ENCODE data around the gene NOTCH2. TPM values are rescaled to one million over a fixed set of nuclear protein-coding genes. Genes with fewer than 3 reads are reported as not detected.
"Not testable (repeated sequence)": the region's sequence is repeated elsewhere in the genome, so short reads cannot be mapped to it uniquely, and the experiment has no call there.

NOTCH2 gene
- total RNA-seq (2014; rRNA removed; shearing (Covaris generic)) = 24.4 and 25.0 TPM in 2 replicates
- polyA plus RNA-seq (2014; cell fraction: nucleus; rRNA removed) = 12.8 and 16.4 TPM in 2 replicates

- DNase-seq (ENCODE audit: extremely low read depth, low read depth) = not testable (repeated sequence)
Observed at GRCh38 chr1:120069067-120069919, at the start of gene NOTCH2. NOTCH2 (minus strand) TSS chr1:120069662; CDS start chr1:120069406, 256 bp downstream.

- DNase-seq (ENCODE audit: extremely low read depth, low read depth) = not testable (repeated sequence)
Observed at GRCh38 chr1:120117371-120118177, 48.1 kb upstream of the NOTCH2 start.

GRCh38 chr1:120116094-120116493, 46.6 kb upstream of the NOTCH2 start:
- not testable (repeated sequence) for DNase-seq (ENCODE audit: extremely low read depth, low read depth)

GRCh38 chr1:120113134-120113533, 43.7 kb upstream of the NOTCH2 start:
- not testable (repeated sequence) for DNase-seq (ENCODE audit: extremely low read depth, low read depth)

GRCh38 chr1:120112212-120112611, 42.8 kb upstream of the NOTCH2 start:
- DNase-seq (ENCODE audit: extremely low read depth, low read depth) = not testable (repeated sequence)

- DNase-seq (ENCODE audit: extremely low read depth, low read depth) = not testable (repeated sequence)
Observed at GRCh38 chr1:120111771-120112170, 42.3 kb upstream of the NOTCH2 start.

GRCh38 chr1:120111008-120111407, 41.5 kb upstream of the NOTCH2 start:
- DNase-seq (ENCODE audit: extremely low read depth, low read depth) = not testable (repeated sequence)

GRCh38 chr1:120109656-120110055, 40.2 kb upstream of the NOTCH2 start:
- not testable (repeated sequence) for DNase-seq (ENCODE audit: extremely low read depth, low read depth)

- not testable (repeated sequence) for DNase-seq (ENCODE audit: extremely low read depth, low read depth)
Observed at GRCh38 chr1:120109180-120109579, 39.7 kb upstream of the NOTCH2 start.

GRCh38 chr1:120105288-120105687, 35.8 kb upstream of the NOTCH2 start:
- not testable (repeated sequence) for DNase-seq (ENCODE audit: extremely low read depth, low read depth)

GRCh38 chr1:120103768-120104167, 34.3 kb upstream of the NOTCH2 start:
- DNase-seq (ENCODE audit: extremely low read depth, low read depth) = not testable (repeated sequence)

GRCh38 chr1:120101593-120101992, 32.1 kb upstream of the NOTCH2 start:
- DNase-seq (ENCODE audit: extremely low read depth, low read depth) = not testable (repeated sequence)

- not testable (repeated sequence) for DNase-seq (ENCODE audit: extremely low read depth, low read depth)
Observed at GRCh38 chr1:120100590-120100989, 31.1 kb upstream of the NOTCH2 start.

- DNase-seq (ENCODE audit: extremely low read depth, low read depth) = not testable (repeated sequence)
Observed at GRCh38 chr1:120098986-120099759, 29.7 kb upstream of the NOTCH2 start.

GRCh38 chr1:120096981-120097545, 27.6 kb upstream of the NOTCH2 start:
- not testable (repeated sequence) for DNase-seq (ENCODE audit: extremely low read depth, low read depth)

- not testable (repeated sequence) for DNase-seq (ENCODE audit: extremely low read depth, low read depth)
Observed at GRCh38 chr1:120093548-120094181, 24.2 kb upstream of the NOTCH2 start.

- DNase-seq (ENCODE audit: extremely low read depth, low read depth) = not testable (repeated sequence)
Observed at GRCh38 chr1:120092232-120093218, 23.1 kb upstream of the NOTCH2 start.

GRCh38 chr1:120090830-120091229, 21.4 kb upstream of the NOTCH2 start:
- not testable (repeated sequence) for DNase-seq (ENCODE audit: extremely low read depth, low read depth)
